ENCODE data around the gene FDCSP. TPM values are rescaled to one million over a fixed set of nuclear protein-coding genes. Genes with fewer than 3 reads are reported as not detected.

FDCSP gene
- total RNA-seq, 1 experiment from 2014 or later = not detected

DNA sequence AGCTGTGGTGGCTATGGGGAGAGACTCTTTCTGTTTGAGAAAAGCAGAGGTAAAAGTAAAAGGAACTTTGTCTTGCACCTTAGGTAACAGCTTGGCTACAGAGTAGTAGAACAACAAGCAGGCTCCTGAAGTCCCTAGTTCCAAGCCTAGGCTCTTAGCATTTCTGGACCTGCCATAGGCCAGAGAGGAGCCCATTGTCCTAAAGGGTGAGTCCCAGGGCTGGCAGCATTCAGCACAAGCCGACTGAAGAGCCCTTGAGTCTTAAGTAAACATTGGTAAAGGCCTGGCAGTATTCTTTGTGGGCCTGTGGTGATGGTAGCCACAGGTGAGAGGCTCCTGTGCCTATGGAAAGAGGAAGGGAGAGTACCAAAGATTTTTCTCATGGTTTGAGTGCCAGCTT is 54.6 kb downstream of the FDCSP start:
- DNase-seq = no peak
- Histone ChIP-seq H3K4me3 (ENCODE audit: insufficient read depth, low read depth, low read length) (no peak overlapping the region), H3K36me3 (replicated peaks; ENCODE audit: control insufficient read depth, insufficient read depth, low read length) (no peaks in the 10 kb centered on the region), H3K27me3 (ENCODE audit: control insufficient read depth, insufficient read depth, low read length) (no peaks in the 10 kb centered on the region)

Other genes with a start within 250 kb of the FDCSP start
- not detected in 2 replicates for gene STATH, start 230.2 kb upstream of the FDCSP start, total RNA-seq (2014; rRNA removed; shearing (Covaris generic))
- not detected in 2 replicates for gene HTN3, start 197.7 kb upstream of the FDCSP start, total RNA-seq (2014; rRNA removed; shearing (Covaris generic))
- not detected in 2 replicates for gene HTN1, start 175.7 kb upstream of the FDCSP start, total RNA-seq (2014; rRNA removed; shearing (Covaris generic))
- not detected in 2 replicates for gene PRR27, start 71.9 kb upstream of the FDCSP start, total RNA-seq (2014; rRNA removed; shearing (Covaris generic))
- not detected in 2 replicates for gene ODAM, start 30.4 kb upstream of the FDCSP start, total RNA-seq (2014; rRNA removed; shearing (Covaris generic))
- gene CSN3, start 16.5 kb downstream of the FDCSP start, total RNA-seq (2014; rRNA removed; shearing (Covaris generic)) = not detected in 2 replicates
- not detected in 2 replicates for gene CABS1, start 108.9 kb downstream of the FDCSP start, total RNA-seq (2014; rRNA removed; shearing (Covaris generic))
- gene SMR3A, start 134.6 kb downstream of the FDCSP start, total RNA-seq (2014; rRNA removed; shearing (Covaris generic)) = not detected in 2 replicates
- gene SMR3B, start 157.0 kb downstream of the FDCSP start, total RNA-seq (2014; rRNA removed; shearing (Covaris generic)) = not detected in 2 replicates
- not detected in 2 replicates for gene OPRPN, start 171.8 kb downstream of the FDCSP start, total RNA-seq (2014; rRNA removed; shearing (Covaris generic))
- not detected in 2 replicates for gene MUC7, start 246.1 kb downstream of the FDCSP start, total RNA-seq (2014; rRNA removed; shearing (Covaris generic))

Measured in H7 (cell line).